Chondrocyte (in vitro differentiated cells): ENCODE results near the gene ZNF474. TPM values are rescaled to one million over a fixed set of nuclear protein-coding genes. Genes with fewer than 3 reads are reported as not detected.
"Not testable (repeated sequence)": the region's sequence is repeated elsewhere in the genome, so short reads cannot be mapped to it uniquely, and the experiment has no call there.

Source experiments
- DNase-seq: peaks from one replicate; pipeline ENCODE4 v3.0.0; 2021; ENCODE audit warnings: mixed read lengths, low spot score
- H3K27ac Mint-ChIP-seq: one replicate; pipeline ENCODE4 v1.8.0; 2021; ENCODE audit warnings: mild to moderate bottlenecking, moderate library complexity, mixed read lengths; ENCODE audit not compliant: unreplicated experiment
- H3K27me3 Mint-ChIP-seq: 2 replicates; pipeline ENCODE4 v1.8.0; 2021; ENCODE audit warnings: low read depth, mixed read lengths
- H3K36me3 Mint-ChIP-seq: 2 replicates; pipeline ENCODE4 v1.8.0; 2021; ENCODE audit warnings: low read depth, mixed read lengths
- H3K4me1 Mint-ChIP-seq: 2 replicates; pipeline ENCODE4 v1.8.0; 2021; ENCODE audit warnings: low read depth, mild to moderate bottlenecking, mixed read lengths
- H3K4me3 Mint-ChIP-seq: one replicate; pipeline ENCODE4 v1.8.0; 2021; ENCODE audit warnings: mild to moderate bottlenecking, moderate library complexity, mixed read lengths; ENCODE audit not compliant: unreplicated experiment
- H3K9me3 Mint-ChIP-seq: 2 replicates; pipeline ENCODE4 v1.8.0; 2021; ENCODE audit warnings: low read depth, mixed read lengths
- CTCF ChIP-seq: fragments of 200-600 bp; sonication (generic); IDR thresholded peaks from 2 replicates; pipeline ENCODE4 v1.5.0; 2021; ENCODE audit warnings: antibody characterized with exemption, mild to moderate bottlenecking, moderate library complexity
- total RNA-seq: library from RNA; stranded (reverse); gene quantifications from 3 replicates; pipeline ENCODE4 v1.2.1, GENCODE V29; 2021

Gene ZNF474
- total RNA-seq, 1 donor from 2014 or later, result 0.25 TPM

- no peaks in the 10 kb centered on the region for H3K27me3 Mint-ChIP-seq
- H3K4me1 Mint-ChIP-seq, result peaks cover 52% of the 10 kb centered on the region
- peak overlapping the region; percentile 50 for H3K27ac Mint-ChIP-seq
- H3K4me3 Mint-ChIP-seq, result no peak overlapping the region
- DNase-seq, result no peak
- no peaks in the 10 kb centered on the region for H3K36me3 Mint-ChIP-seq
- peak; percentile 77 for TF ChIP-seq CTCF
- H3K9me3 Mint-ChIP-seq, result no peaks in the 10 kb centered on the region
Observed at GRCh38 chr5:122091936-122092600, 37.3 kb upstream of the ZNF474 start.

GRCh38 chr5:122093415-122094180, 35.7 kb upstream of the ZNF474 start:
- peak; percentile 14 for TF ChIP-seq CTCF

GRCh38 chr5:122094251-122094650, 35.1 kb upstream of the ZNF474 start:
- H3K36me3 Mint-ChIP-seq, DNase-seq, H3K4me3 Mint-ChIP-seq, H3K9me3 Mint-ChIP-seq, H3K27me3 Mint-ChIP-seq: not testable (repeated sequence)
- H3K4me1 Mint-ChIP-seq, result peaks cover 54% of the 10 kb centered on the region
- H3K27ac Mint-ChIP-seq, result peak overlapping the region; percentile 98

More at GRCh38 chr5:122093415-122094180, 35.7 kb upstream of the ZNF474 start:
- no peaks in the 10 kb centered on the region for H3K9me3 Mint-ChIP-seq
- no peak for DNase-seq
- no peaks in the 10 kb centered on the region for H3K27me3 Mint-ChIP-seq
- H3K4me1 Mint-ChIP-seq, result peaks cover 52% of the 10 kb centered on the region
- H3K36me3 Mint-ChIP-seq, result no peaks in the 10 kb centered on the region
- H3K4me3 Mint-ChIP-seq, result peak overlapping the region; percentile 61
- peak overlapping the region; percentile 98 for H3K27ac Mint-ChIP-seq

GRCh38 chr5:122095158-122095557, 34.2 kb upstream of the ZNF474 start:
- Mint-ChIP-seq H3K4me3 (no peak overlapping the region), H3K27ac (peak overlapping the region; percentile 20), H3K36me3 (no peaks in the 10 kb centered on the region), H3K27me3 (no peaks in the 10 kb centered on the region), H3K9me3 (no peaks in the 10 kb centered on the region), H3K4me1 (peaks cover 52% of the 10 kb centered on the region)
- no peak for TF ChIP-seq CTCF
- DNase-seq, result no peak

GRCh38 chr5:122097391-122097790, 32.0 kb upstream of the ZNF474 start:
- H3K4me1 Mint-ChIP-seq, result peaks cover 49% of the 10 kb centered on the region
- no peak overlapping the region for H3K4me3 Mint-ChIP-seq
- H3K27me3 Mint-ChIP-seq, result no peaks in the 10 kb centered on the region
- no peaks in the 10 kb centered on the region for H3K36me3 Mint-ChIP-seq
- H3K27ac Mint-ChIP-seq, result no peak overlapping the region
- DNase-seq, result no peak
- no peaks in the 10 kb centered on the region for H3K9me3 Mint-ChIP-seq
- TF ChIP-seq CTCF, result no peak
